HUES64 (cell line): ENCODE measurements around the gene SMPD3.

ENCODE experiments used
- H3K27ac ChIP-seq: 2 replicates; pipeline ENCODE4 v1.7.0; 2013; ENCODE audit warnings: low read depth, low read length, inconsistent platforms
- H3K27me3 ChIP-seq: 2 replicates; pipeline ENCODE4 v1.6.1; 2013; ENCODE audit warnings: mild to moderate bottlenecking, low read length; ENCODE audit not compliant: insufficient read depth
- H3K36me3 ChIP-seq: 2 replicates; pipeline ENCODE4 v1.6.1; 2013; ENCODE audit warnings: mild to moderate bottlenecking, low read length; ENCODE audit not compliant: insufficient read depth
- H3K4me1 ChIP-seq: 2 replicates; pipeline ENCODE4 v1.6.1; 2013; ENCODE audit warnings: mild to moderate bottlenecking, low read length, moderate library complexity; ENCODE audit not compliant: insufficient read depth
- H3K4me3 ChIP-seq: 2 replicates; pipeline ENCODE4 v1.5.1; 2013; ENCODE audit warnings: mild to moderate bottlenecking, low read length, moderate library complexity
- H3K9ac ChIP-seq: 2 replicates; pipeline ENCODE4 v1.6.1; 2013; ENCODE audit warnings: mild to moderate bottlenecking, low read depth, low read length
- H3K9me3 ChIP-seq: 2 replicates; pipeline ENCODE4 v1.6.1; 2013; ENCODE audit warnings: low read depth, low read length; ENCODE audit not compliant: insufficient read depth
- WGBS: fragments of 150-250, 120-280 bp; methylation state at CpG from one replicate; pipeline ENCODE4 v1.1.7; 2013; ENCODE audit warnings: missing lambda C conversion rate; 5-methylcytosine and 5-hydroxymethylcytosine counted together

Gene SMPD3

DNA sequence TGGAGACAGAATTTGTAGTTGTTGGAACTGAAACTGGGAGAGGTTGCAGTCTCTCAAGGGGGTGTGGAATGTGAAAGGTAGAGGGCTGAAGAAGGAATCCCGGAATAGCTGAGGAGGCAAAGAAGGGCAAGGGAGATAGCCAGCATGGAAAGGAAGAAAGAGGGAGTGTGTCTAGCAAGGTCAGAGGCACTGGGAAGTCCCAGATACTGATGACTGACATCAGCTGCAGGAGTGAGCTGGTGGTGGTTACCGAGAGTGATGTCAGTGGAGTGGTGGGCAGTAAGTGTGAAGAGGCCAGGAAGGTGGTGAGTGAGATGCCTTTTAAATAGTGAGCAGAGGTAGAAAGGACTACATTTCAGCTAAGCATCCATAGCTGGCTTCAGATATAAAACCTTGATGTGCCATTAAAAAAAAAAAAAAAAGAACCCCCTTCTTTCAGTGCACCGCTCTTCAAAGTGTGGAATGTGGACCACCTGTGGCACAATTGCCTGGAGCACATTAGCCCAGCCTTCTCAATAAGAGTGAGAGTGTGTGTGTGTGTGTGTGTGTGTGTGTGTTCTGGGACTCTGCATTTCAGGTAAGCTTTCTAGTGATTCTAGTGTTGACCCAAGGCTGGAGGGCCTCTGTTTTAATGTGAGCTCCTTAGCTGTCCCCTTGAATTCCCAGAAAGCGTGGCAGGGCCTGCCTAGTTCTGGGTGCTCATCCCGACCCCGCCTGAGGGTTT, 129.0 kb downstream of the SMPD3 start:
- no peak overlapping the region for H3K4me3 ChIP-seq
- no peaks in the 10 kb centered on the region for H3K4me1 ChIP-seq
- H3K27me3 ChIP-seq: no peaks in the 10 kb centered on the region
- H3K36me3 ChIP-seq: peaks cover 74% of the 10 kb centered on the region
- H3K9ac ChIP-seq: no peak overlapping the region
- H3K27ac ChIP-seq: no peak overlapping the region
- WGBS: 93% methylated on average over 6 of the region's 6 CpGs
- no peaks in the 10 kb centered on the region for H3K9me3 ChIP-seq

DNA sequence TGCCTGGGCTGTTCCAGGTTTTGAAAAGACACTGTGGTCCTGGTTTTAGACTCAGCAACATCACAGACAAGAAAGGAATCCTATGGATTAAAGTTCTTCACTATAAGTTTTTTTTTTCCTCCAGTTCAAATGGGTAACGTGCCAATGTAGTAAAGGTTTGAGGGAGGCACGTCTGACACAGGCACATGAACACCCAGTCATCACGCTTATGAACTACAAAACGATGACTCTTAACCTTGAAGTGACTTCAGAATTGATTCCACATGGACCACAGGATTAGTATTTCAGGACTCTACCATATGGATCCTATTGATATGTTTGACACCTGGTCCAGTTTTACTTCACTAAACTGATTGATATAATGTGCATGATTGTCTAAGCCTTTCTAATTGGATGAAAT, 135.2 kb downstream of the SMPD3 start:
- peaks cover 5% of the 10 kb centered on the region for H3K4me1 ChIP-seq
- H3K36me3 ChIP-seq: peaks cover 47% of the 10 kb centered on the region
- H3K9ac ChIP-seq: no peak overlapping the region
- H3K4me3 ChIP-seq: no peak overlapping the region
- H3K27ac ChIP-seq: no peak overlapping the region
- WGBS: 98% methylated on average over 4 of the region's 4 CpGs
- no peaks in the 10 kb centered on the region for H3K9me3 ChIP-seq
- H3K27me3 ChIP-seq: no peaks in the 10 kb centered on the region

DNA sequence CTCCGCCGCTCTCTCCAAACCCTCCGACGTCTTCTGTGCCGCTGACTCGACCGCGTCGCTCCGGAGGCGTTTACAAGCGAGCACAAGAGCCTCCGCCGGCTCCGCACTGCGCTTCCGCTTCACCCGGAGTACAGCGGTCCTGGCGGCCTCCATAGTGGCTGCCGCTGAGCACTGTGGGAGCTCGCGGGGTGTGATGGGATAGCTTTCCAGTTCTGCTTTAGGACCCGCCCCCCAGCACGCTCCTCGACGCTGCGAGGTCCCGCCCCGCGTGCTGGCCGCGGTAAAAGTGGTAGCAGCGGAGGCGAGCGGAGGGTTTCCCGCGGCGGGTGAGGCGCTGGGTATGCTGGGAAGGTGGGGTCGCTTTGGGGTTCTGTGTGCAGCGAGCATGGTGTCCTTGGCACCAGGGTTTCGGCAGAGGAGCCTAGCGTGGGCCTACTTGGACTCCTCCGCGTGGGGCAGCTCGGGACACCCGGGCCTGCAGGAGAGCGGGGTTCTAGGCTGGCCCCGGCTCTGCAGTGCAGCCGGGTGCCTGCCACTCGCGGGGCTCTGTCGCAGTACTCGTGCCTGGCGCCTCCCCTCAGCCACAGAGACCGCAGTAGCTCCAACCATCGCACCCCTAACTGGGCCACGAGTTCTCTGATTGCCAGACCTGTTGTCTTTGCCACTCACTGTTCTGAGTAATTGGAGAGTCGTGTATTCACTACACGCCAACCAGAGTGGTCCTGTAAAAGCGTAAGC, 137.4 kb downstream of the SMPD3 start, which contains the start of the genes PRMT7 and SLC7A6OS:
Gene PRMT7 (plus strand): TSS at position 246 of the 738 bp plus-strand sequence. CDS start 4,961 bp downstream, outside the sequence.
Gene SLC7A6OS (minus strand): TSS at position 173 of the 738 bp plus-strand sequence. CDS start 20 bp downstream, at position 153.
- no peaks in the 10 kb centered on the region for H3K9me3 ChIP-seq
- H3K9ac ChIP-seq: peak within 1 kb of the TSS; percentile 93
- peak within 1 kb of the TSS; percentile 86 for H3K27ac ChIP-seq
- H3K4me1 ChIP-seq: peaks cover 5% of the 10 kb centered on the region
- peaks cover 49% of the 10 kb centered on the region for H3K36me3 ChIP-seq
- WGBS: 1% methylated on average over 62 of the region's 62 CpGs
- peak within 1 kb of the TSS; percentile 96 for H3K4me3 ChIP-seq
- no peaks in the 10 kb centered on the region for H3K27me3 ChIP-seq

DNA sequence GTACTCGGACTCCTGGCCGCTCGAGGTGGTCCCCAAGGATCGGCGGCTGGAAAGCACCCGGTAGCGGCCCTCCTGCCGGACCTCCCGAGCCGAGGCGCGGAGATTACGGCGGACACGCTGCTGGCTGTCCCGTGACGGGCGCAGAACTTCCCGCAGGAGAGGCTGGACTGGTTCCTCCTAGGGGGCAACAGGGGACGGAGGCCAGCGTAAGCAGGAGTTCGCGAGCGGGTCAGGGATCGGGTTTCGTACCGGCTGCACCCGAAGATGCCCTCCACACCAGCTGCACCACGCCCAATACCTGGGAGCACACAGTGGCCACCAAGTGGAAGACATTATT, 137.9 kb downstream of the SMPD3 start:
- H3K27me3 ChIP-seq: no peaks in the 10 kb centered on the region

DNA sequence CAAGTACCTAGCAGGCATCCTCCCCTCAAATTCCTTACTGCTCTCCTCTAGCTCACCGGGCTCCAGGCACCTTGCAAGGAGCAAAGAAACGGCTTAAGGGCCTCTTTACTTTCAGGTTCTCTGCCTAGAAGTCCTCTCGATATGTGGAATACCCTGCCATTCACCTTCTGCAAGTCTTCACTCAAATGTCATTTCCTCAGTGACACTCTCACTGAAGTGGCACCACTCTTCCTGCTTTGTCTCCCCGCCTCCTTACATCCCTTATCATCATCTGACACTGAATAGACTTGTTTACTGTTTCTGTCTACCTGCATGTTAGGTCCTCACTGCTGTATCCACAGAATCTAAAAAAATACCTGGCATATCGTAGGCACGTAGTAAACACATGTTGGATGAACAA, 138.5 kb downstream of the SMPD3 start:
- WGBS: 67% methylated on average over 6 of the region's 6 CpGs
- Histone ChIP-seq H3K4me1 (peaks cover 5% of the 10 kb centered on the region), H3K36me3 (peaks cover 49% of the 10 kb centered on the region), H3K9ac (peak overlapping the region; percentile 93), H3K27ac (no peak overlapping the region), H3K27me3 (no peaks in the 10 kb centered on the region), H3K4me3 (peak overlapping the region; percentile 96), H3K9me3 (no peaks in the 10 kb centered on the region)

More for the DNA sequence above, 137.9 kb downstream of the SMPD3 start:
- peaks cover 49% of the 10 kb centered on the region for H3K36me3 ChIP-seq
- peak overlapping the region; percentile 84 for H3K27ac ChIP-seq
- under 1% methylated on average over 29 of the region's 29 CpGs for WGBS
- peaks cover 5% of the 10 kb centered on the region for H3K4me1 ChIP-seq
- no peaks in the 10 kb centered on the region for H3K9me3 ChIP-seq
- peak overlapping the region; percentile 93 for H3K9ac ChIP-seq
- H3K4me3 ChIP-seq: peak overlapping the region; percentile 96
